K562 (cell line): ENCODE results near the gene UCHL1. TPM values are rescaled to one million over a fixed set of nuclear protein-coding genes. Genes with fewer than 3 reads are reported as not detected.

Experiments used
- ATAC-seq: fragments of 200-7000 bp; cut with Tn5 transposase; 3 replicates; pipeline ENCODE4 v1.9.1; 2020; ENCODE audit warnings: moderate library complexity
- BruUV-seq: library from RNA; stranded (reverse); fragments of 400-500 nt; replicated peaks from 2 replicates; lab custom pipeline; 2021; lab: Mats Ljungman, UMichigan
- CTCF ChIA-PET: fragments of 300-600 bp; formaldehyde crosslinking; extraction: SDS; loops from one replicate; lab custom pipeline; 2021; ENCODE audit warnings: low intra/inter-chr PET ratio; lab: Yijun Ruan, JAX
- POLR2A ChIA-PET: fragments of 300-600, 350-650 bp; sonication (Branson Sonifier 250); formaldehyde crosslinking; extraction: SDS; loops from one replicate; lab custom pipeline; 2021; ENCODE audit warnings: antibody characterized with exemption, inconsistent platforms; lab: Yijun Ruan, JAX
- DNase-seq, 4 experiments: peaks; one replicate each; pipeline versions ENCODE4 v3.0.0 to v3.0.0-alpha.2; 2011 to 2018; ENCODE audit warnings: low spot score in 3 of 4, mixed read lengths in 3 of 4; ENCODE audit errors: extremely low read depth in 1 of 4
- FAIRE-seq: peaks from 2 replicates; lab custom pipeline; 2011; peaks lifted over from hg19 to GRCh38; lab: Jason Lieb, UNC
- H2AFZ ChIP-seq: 2 replicates; pipeline ENCODE4 v1.6.0; 2011; ENCODE audit warnings: low read depth, low read length, control low read depth, inconsistent platforms
- H3K27ac ChIP-seq: fragments of 200-600 bp; 3 replicates; pipeline ENCODE4 v1.8.0; 2011; ENCODE audit warnings: low read depth, mild to moderate bottlenecking, control low read depth, inconsistent platforms, low read length, moderate library complexity, mixed read lengths; ENCODE audit errors: extremely low read depth
- H3K27me3 ChIP-seq, 2 experiments: fragments of 300-600 bp in 1 of 2; 2 replicates in 1 of 2; 3 replicates in 1 of 2; pipeline versions ENCODE4 v1.6.0 to v1.8.0; 2011; ENCODE audit warnings: inconsistent platforms in 2 of 2, low read length in 2 of 2, mild to moderate bottlenecking in 1 of 2, mixed read lengths in 1 of 2, moderate library complexity in 1 of 2; ENCODE audit not compliant: control insufficient read depth in 2 of 2, insufficient read depth in 2 of 2
- H3K36me3 ChIP-seq: fragments of 300-600 bp; 3 replicates; pipeline ENCODE4 v1.8.0; 2011; ENCODE audit warnings: mild to moderate bottlenecking, low read length, inconsistent platforms; ENCODE audit not compliant: control insufficient read depth, insufficient read depth
- H3K4me1 ChIP-seq, 2 experiments: fragments of 200-600 bp in 1 of 2; replicated peaks in 1 of 2; 2 replicates in 1 of 2; 3 replicates in 1 of 2; pipeline versions ENCODE4 v1.5.1 to v1.8.0; 2011; ENCODE audit warnings: inconsistent platforms in 2 of 2, low read length in 2 of 2, mild to moderate bottlenecking in 1 of 2, mixed read lengths in 1 of 2, moderate library complexity in 1 of 2; ENCODE audit not compliant: control insufficient read depth in 2 of 2, insufficient read depth in 2 of 2
- H3K4me2 ChIP-seq: 2 replicates; pipeline ENCODE4 v1.6.1; 2011; ENCODE audit warnings: low read length, control low read depth, inconsistent platforms, mixed read lengths; ENCODE audit not compliant: insufficient read depth
- H3K4me3 ChIP-seq: fragments of 200-600 bp; sonication (generic), shearing (Covaris generic); 2 replicates; pipeline ENCODE4 v1.5.1; 2016; ENCODE audit warnings: control low read depth, inconsistent platforms
- H3K79me2 ChIP-seq: fragments of 200-600 bp; 3 replicates; pipeline ENCODE4 v1.8.0; 2011; ENCODE audit warnings: low read length, inconsistent platforms; ENCODE audit not compliant: control insufficient read depth, insufficient read depth
- H3K9ac ChIP-seq, 2 experiments: 2 replicates each; pipeline versions ENCODE4 v1.6.0 to v1.6.1; 2011; ENCODE audit warnings: low read depth in 2 of 2, low read length in 2 of 2, control low read depth in 1 of 2, inconsistent platforms in 1 of 2, mild to moderate bottlenecking in 1 of 2, mixed read lengths in 1 of 2; ENCODE audit not compliant: insufficient read depth in 1 of 2
- H3K9me1 ChIP-seq: one replicate; pipeline ENCODE4 v1.6.0; 2011; ENCODE audit warnings: inconsistent platforms, mild to moderate bottlenecking, low read length, moderate library complexity; ENCODE audit not compliant: control insufficient read depth, insufficient read depth
- H3K9me3 ChIP-seq: replicated peaks from 2 replicates; pipeline ENCODE4 v1.5.1; 2011; ENCODE audit warnings: low read depth, low read length, inconsistent platforms; ENCODE audit not compliant: control insufficient read depth, insufficient read depth
- H4K20me1 ChIP-seq: replicated peaks from 2 replicates; pipeline ENCODE4 v1.6.1; 2011; ENCODE audit warnings: low read length, inconsistent platforms, mixed read lengths; ENCODE audit not compliant: control insufficient read depth, insufficient read depth
- COPS2 ChIP-seq: fragments of 450-650 bp; conservative IDR thresholded peaks from 2 replicates; pipeline ENCODE4 v1.6.1; 2016; ENCODE audit warnings: mild to moderate bottlenecking, moderate library complexity
- CREB5 ChIP-seq: fragments of 250-450 bp; sonication (Bioruptor Pico); IDR thresholded peaks from 2 replicates; pipeline ENCODE4 v1.5.0; 2020; ENCODE audit warnings: mild to moderate bottlenecking
- FOXA1 ChIP-seq: fragments of 450-650 bp; IDR thresholded peaks from 2 replicates; pipeline ENCODE4 v1.6.1; 2016; ENCODE audit warnings: mild to moderate bottlenecking, borderline replicate concordance
- FOXK2 ChIP-seq, 2 experiments: fragments of 450-650 bp; IDR thresholded peaks in 1 of 2; conservative IDR thresholded peaks in 1 of 2; 2 replicates each; pipeline ENCODE4 v1.6.1; 2016; ENCODE audit warnings: low read depth in 2 of 2, mild to moderate bottlenecking in 1 of 2
- KLF6 ChIP-seq: fragments of 250-450 bp; sonication (Bioruptor Pico); IDR thresholded peaks from 2 replicates; pipeline ENCODE4 v1.4.0; 2020; ENCODE audit warnings: mild to moderate bottlenecking, moderate library complexity, borderline replicate concordance
- MTA3 ChIP-seq: fragments of 450-650 bp; formaldehyde crosslinking; IDR thresholded peaks from 2 replicates; pipeline ENCODE4 v1.6.1; 2017; ENCODE audit warnings: mild to moderate bottlenecking, borderline replicate concordance
- PBX2 ChIP-seq, 2 experiments: IDR thresholded peaks in 1 of 2; conservative IDR thresholded peaks in 1 of 2; 2 replicates each; pipeline ENCODE4 v1.6.1; 2016; ENCODE audit warnings: low read depth in 2 of 2, mild to moderate bottlenecking in 1 of 2, missing compliant biosample characterization in 1 of 2, missing genetic modification characterization in 1 of 2, moderate library complexity in 1 of 2
- PHTF2 ChIP-seq: fragments of 250-450 bp; sonication (Bioruptor Pico); IDR thresholded peaks from 2 replicates; pipeline ENCODE4 v1.5.0; 2021; ENCODE audit warnings: mild to moderate bottlenecking
- TCF3 ChIP-seq: sonication (generic); formaldehyde crosslinking; IDR thresholded peaks from 2 replicates; pipeline ENCODE4 v1.4.0; 2020; ENCODE audit warnings: mild to moderate bottlenecking, missing genetic modification reagents
- ZBTB5 ChIP-seq: fragments of 450-650 bp; IDR thresholded peaks from 2 replicates; pipeline ENCODE4 v1.6.1; 2017; ENCODE audit warnings: antibody characterized with exemption
- WGBS: fragments of 100-300 bp; shearing (Covaris generic); methylation state at CpG from one replicate; pipeline ENCODE4 v1.1.6; 2016; ENCODE audit warnings: low coverage, mixed read lengths; ENCODE audit not compliant: insufficient coverage; ENCODE audit errors: missing lambda C conversion rate; 5-methylcytosine and 5-hydroxymethylcytosine counted together
- in situ Hi-C: fragments of 300-500 bp; cut with MboI; formaldehyde crosslinking; loops from 4 replicates; pipeline ENCODE4 v1.15.0; 2018; ENCODE audit warnings: inconsistent platforms, mixed read lengths
- intact Hi-C: fragments of 100-400 bp; cut with micrococcal nuclease; formaldehyde crosslinking; loops from 2 replicates; pipeline ENCODE4 v1.14.2; 2022
- polyA plus RNA-seq, 8 experiments: library from polyadenylated mRNA; depleted of rRNA in 4 of 8; stranded (reverse) in 5 of 8; unstranded in 3 of 8; fragments of >200 nt; fragmentation: Nextera tagmentation in 2 of 8; fragmentation: Illumina TruSeq in 1 of 8; extraction: Ambion mirVana in 2 of 8; extraction: Trizol in 1 of 8; gene quantifications; 2 replicates each; pipeline versions ENCODE4 v1.2.1 to v1.2.3, GENCODE V29; 2011 to 2014; ENCODE audit warnings: inconsistent platforms in 1 of 8, missing spikeins in 1 of 8
- total RNA-seq, 7 experiments: library from RNA; depleted of rRNA in 6 of 7; stranded (reverse); fragments of >200 nt in 6 of 7; fragmentation: Illumina TruSeq in 2 of 7; extraction: Trizol in 2 of 7; gene quantifications; 2 replicates each; pipeline versions ENCODE4 v1.2.1 to v1.2.3, GENCODE V29; 2011 to 2021; ENCODE audit warnings: low replicate concordance in 1 of 7

Gene UCHL1
- total and polyA plus RNA-seq, 9 of the 15 experiments (the other 6 are each of a cell fraction or from before 2014, with no cell fraction given): 0.42 TPM; not detected in 8

- no peak for TF ChIP-seq CREB5 (CRISPR knock-in tag)
- no peak for TF ChIP-seq ZBTB5
- TF ChIP-seq COPS2: no peak
- TF ChIP-seq FOXA1: no peak
- TF ChIP-seq MTA3: no peak
- no peak for TF ChIP-seq KLF6
- TF ChIP-seq, all 486 proteins: peak for 0
Observed at GRCh38 chr4:41267997-41268396, 11.3 kb downstream of the UCHL1 start (continued).

- WGBS: 0% methylated on average over 7 of the region's 7 CpGs
- H3K9me1 ChIP-seq: no peaks in the 10 kb centered on the region
- no peak overlapping the region for H3K27ac ChIP-seq
- no peak overlapping the region for H3K9ac ChIP-seq
- intact Hi-C loops: no loop called here
- DNase-seq (no peak), FAIRE-seq (no peak), ATAC-seq (no peak)
- no TSS peak for BruUV-seq
- H3K4me1 ChIP-seq: no peaks in the 10 kb centered on the region
- no peaks in the 10 kb centered on the region for H3K9me3 ChIP-seq
- in situ Hi-C loops: no loop called here
- no peak overlapping the region for H3K4me3 ChIP-seq
- H2AFZ ChIP-seq: no peak overlapping the region
- H3K4me2 ChIP-seq: no peak overlapping the region
- POLR2A ChIA-PET: no interaction called here
- no peaks in the 10 kb centered on the region for H3K79me2 ChIP-seq
- no peaks in the 10 kb centered on the region for H3K27me3 ChIP-seq
- no peak for TF ChIP-seq FOXK2 (conservative IDR thresholded peaks at IDR 0.05 in 1 of 2, IDR thresholded peaks at IDR 0.05 in 1 of 2; ENCODE audit: low read depth in 2 of 2)
- TF ChIP-seq PHTF2 (CRISPR knock-in tag): no peak
- TF ChIP-seq PBX2 (CRISPR knock-in tag; IDR thresholded peaks at IDR 0.05; ENCODE audit: low read depth): no peak
- TF ChIP-seq PBX2 (tag; conservative IDR thresholded peaks at IDR 0.05; ENCODE audit: low read depth): no peak
- no peak for TF ChIP-seq TCF3 (CRISPR knock-in tag)
- no peaks in the 10 kb centered on the region for H4K20me1 ChIP-seq
- CTCF ChIA-PET: no interaction called here
- no peaks in the 10 kb centered on the region for H3K36me3 ChIP-seq
Observed at GRCh38 chr4:41268721-41269517, 12.2 kb downstream of the UCHL1 start.
